ENCODE results near the gene METRNL. TPM values are rescaled to one million over a fixed set of nuclear protein-coding genes. Genes with fewer than 3 reads are reported as not detected.
A peak's percentile ranks its signal among the peaks of the same experiment; 100 is the strongest.
"Not testable (repeated sequence)": the region's sequence is repeated elsewhere in the genome, so short reads cannot be mapped to it uniquely, and the experiment has no call there.

Gene METRNL
- total RNA-seq, 1 donor from 2014 or later: 131 TPM

- no peak for DNase-seq (ENCODE audit: low spot score)
- intact Hi-C loops (cut with DNase I): no loop called here
- peak; percentile 4 for ATAC-seq
Measured at GRCh38 chr17:83110735-83111134, 31.3 kb downstream of the METRNL start.

GRCh38 chr17:83111516-83112282 lies 32.3 kb downstream of the METRNL start:
- intact Hi-C loops (cut with DNase I): no loop called here
- DNase-seq (ENCODE audit: low spot score) (no peak), ATAC-seq (no peak)

GRCh38 chr17:83113381-83113780 lies 34.0 kb downstream of the METRNL start:
- intact Hi-C loops (cut with DNase I): no loop called here
- no peak for DNase-seq (ENCODE audit: low spot score)
- ATAC-seq: no peak

- no peak for ATAC-seq
- intact Hi-C loops (cut with DNase I): no loop called here
- no peak for DNase-seq (ENCODE audit: low spot score)
Measured at GRCh38 chr17:83113792-83114191, 34.4 kb downstream of the METRNL start.

GRCh38 chr17:83114706-83115105 lies 35.3 kb downstream of the METRNL start:
- intact Hi-C loops (cut with DNase I): no loop called here
- no peak for DNase-seq (ENCODE audit: low spot score)
- no peak for ATAC-seq

GRCh38 chr17:83115202-83115651 lies 35.8 kb downstream of the METRNL start:
- DNase-seq (ENCODE audit: low spot score) (no peak), ATAC-seq (no peak)
- intact Hi-C loops (cut with DNase I): no loop called here

- DNase-seq (ENCODE audit: low spot score) (no peak), ATAC-seq (no peak)
- intact Hi-C loops (cut with DNase I): no loop called here
Measured at GRCh38 chr17:83115832-83116231, 36.4 kb downstream of the METRNL start.

GRCh38 chr17:83116311-83116771 lies 36.9 kb downstream of the METRNL start:
- no peak for ATAC-seq
- no peak for DNase-seq (ENCODE audit: low spot score)
- intact Hi-C loops (cut with DNase I): no loop called here

GRCh38 chr17:83116783-83117555 lies 37.6 kb downstream of the METRNL start:
- intact Hi-C loops (cut with DNase I): no loop called here
- no peak for DNase-seq (ENCODE audit: low spot score)
- ATAC-seq: no peak

- no peak for DNase-seq (ENCODE audit: low spot score)
- ATAC-seq: no peak
- intact Hi-C loops (cut with DNase I): no loop called here
Measured at GRCh38 chr17:83117583-83117982, 38.2 kb downstream of the METRNL start.

GRCh38 chr17:83118071-83118841 lies 38.8 kb downstream of the METRNL start:
- no peak for DNase-seq (ENCODE audit: low spot score)
- intact Hi-C loops (cut with DNase I): no loop called here
- ATAC-seq: peak; percentile 11

GRCh38 chr17:83119987-83120864 lies 40.8 kb downstream of the METRNL start:
- ATAC-seq: no peak
- intact Hi-C loops (cut with DNase I): no loop called here
- DNase-seq (ENCODE audit: low spot score): no peak

GRCh38 chr17:83121473-83121872 lies 42.1 kb downstream of the METRNL start:
- ATAC-seq; intact Hi-C loops (cut with DNase I); DNase-seq (ENCODE audit: low spot score): not testable (repeated sequence)

GRCh38 chr17:83121921-83122820 lies 42.8 kb downstream of the METRNL start:
- ATAC-seq (no peak), DNase-seq (ENCODE audit: low spot score) (peak; percentile 47)
- intact Hi-C loops (cut with DNase I): no loop called here

GRCh38 chr17:83122834-83123233 lies 43.4 kb downstream of the METRNL start:
- ATAC-seq (no peak), DNase-seq (ENCODE audit: low spot score) (peak; percentile 47)
- intact Hi-C loops (cut with DNase I): no loop called here

GRCh38 chr17:83123896-83124801 lies 44.7 kb downstream of the METRNL start:
- intact Hi-C loops (cut with DNase I): no loop called here
- DNase-seq (ENCODE audit: low spot score) (peak; percentile 54), ATAC-seq (no peak)
